Measurements from ENCODE around the gene SLITRK4. TPM values are rescaled to one million over a fixed set of nuclear protein-coding genes. Genes with fewer than 3 reads are reported as not detected.

SLITRK4 gene
- total RNA-seq, 3 donors from 2014 or later, result 2.0 to 76.3 (median 2.5) TPM

GRCh38 chrX:143661286-143661685, 25.4 kb upstream of the SLITRK4 start:
- no peaks in the 10 kb centered on the region for H3K9me3 ChIP-seq
- DNase-seq (ENCODE audit: low spot score in 2 of 2), result no peak
- H3K27ac ChIP-seq, result no peak overlapping the region
- intact Hi-C loops (cut with DNase I; ENCODE audit: low total_unique reads), result no loop called here
- H3K4me1 ChIP-seq, result no peaks in the 10 kb centered on the region
- H3K27me3 ChIP-seq, result no peaks in the 10 kb centered on the region
- no peaks in the 10 kb centered on the region for H3K36me3 ChIP-seq
- H3K4me3 ChIP-seq, result no peak overlapping the region
- TF ChIP-seq CTCF (IDR thresholded peaks at IDR 0.05), result no peak
- no peak for TF ChIP-seq POLR2AphosphoS5 (IDR thresholded peaks at IDR 0.05)
- no peak for TF ChIP-seq POLR2A (IDR thresholded peaks at IDR 0.05)

DNA sequence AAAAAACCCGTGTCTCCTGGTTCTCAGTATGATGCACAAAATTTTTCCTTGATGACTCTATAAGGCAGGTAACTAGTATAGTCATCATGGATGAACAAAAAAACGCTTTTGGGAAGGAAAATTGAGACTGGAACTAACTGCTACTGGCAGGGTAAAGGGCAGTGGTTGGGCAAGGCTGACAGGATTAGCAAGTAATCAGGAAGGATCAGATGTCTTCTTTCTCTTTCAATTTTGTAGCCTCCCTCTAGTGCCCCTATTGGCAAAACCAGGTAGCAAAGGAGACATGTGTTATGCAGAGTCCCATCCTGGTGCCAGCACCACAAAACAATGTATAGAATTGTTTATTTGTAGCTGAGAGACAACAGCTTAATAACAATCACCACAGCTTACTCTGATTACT, 12.8 kb upstream of the SLITRK4 start:
- no peaks in the 10 kb centered on the region for H3K4me1 ChIP-seq

DNA sequence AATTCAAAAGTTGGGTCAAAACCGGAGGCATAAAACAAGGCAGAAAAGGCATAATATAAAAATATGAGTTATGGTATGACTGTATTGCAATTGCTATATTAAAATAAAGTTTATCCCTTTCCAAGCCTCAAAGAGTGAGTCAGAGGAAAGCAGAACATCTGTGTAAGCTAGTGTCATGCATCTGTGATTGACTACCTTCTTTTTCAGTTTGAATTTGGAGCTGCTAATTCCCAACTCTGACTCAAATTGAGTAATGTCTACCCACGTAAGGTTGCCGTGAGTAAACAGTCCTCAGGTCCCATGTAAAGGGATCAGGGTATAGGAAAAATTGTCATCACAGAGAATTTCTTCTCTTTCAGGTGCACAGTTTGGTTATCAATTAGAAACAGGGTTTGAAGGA, 6.5 kb upstream of the SLITRK4 start:
- peaks cover 0 to 10% of the 10 kb centered on the region in 2 donors for H3K27me3 ChIP-seq
- no peak for DNase-seq (ENCODE audit: low spot score in 2 of 2)
- no peak for TF ChIP-seq CTCF (IDR thresholded peaks at IDR 0.05)
- no peak for TF ChIP-seq POLR2A (IDR thresholded peaks at IDR 0.05)
- TF ChIP-seq POLR2AphosphoS5 (IDR thresholded peaks at IDR 0.05), result no peak
- intact Hi-C loops (cut with DNase I; ENCODE audit: low total_unique reads), result no loop called here
- H3K36me3 ChIP-seq, result no peaks in the 10 kb centered on the region
- H3K9me3 ChIP-seq, result no peaks in the 10 kb centered on the region
- H3K27ac ChIP-seq, result no peak overlapping the region
- H3K4me3 ChIP-seq, result no peak overlapping the region
- no peaks in the 10 kb centered on the region for H3K4me1 ChIP-seq

More for the DNA sequence above, 12.8 kb upstream of the SLITRK4 start:
- DNase-seq (ENCODE audit: low spot score in 2 of 2), result no peak
- H3K4me3 ChIP-seq, result no peak overlapping the region
- no peaks in the 10 kb centered on the region for H3K9me3 ChIP-seq
- H3K27ac ChIP-seq, result no peak overlapping the region
- no peaks in the 10 kb centered on the region for H3K36me3 ChIP-seq
- no peak for TF ChIP-seq CTCF (IDR thresholded peaks at IDR 0.05)
- TF ChIP-seq POLR2AphosphoS5 (IDR thresholded peaks at IDR 0.05), result no peak
- no peak for TF ChIP-seq POLR2A (IDR thresholded peaks at IDR 0.05)
- intact Hi-C loops (cut with DNase I; ENCODE audit: low total_unique reads), result no loop called here
- no peaks in the 10 kb centered on the region for H3K27me3 ChIP-seq

GRCh38 chrX:143636831-143637230, 930 bp upstream of the SLITRK4 start:
- H3K27ac ChIP-seq, result no peak overlapping the region
- no peak overlapping the region for H3K4me3 ChIP-seq
- H3K27me3 ChIP-seq, result peaks cover 0 to 41% of the 10 kb centered on the region in 2 donors
- intact Hi-C loops (cut with DNase I; ENCODE audit: low total_unique reads), result no loop called here
- no peaks in the 10 kb centered on the region for H3K9me3 ChIP-seq
- no peaks in the 10 kb centered on the region for H3K36me3 ChIP-seq
- no peak for TF ChIP-seq POLR2AphosphoS5 (IDR thresholded peaks at IDR 0.05)
- no peak for TF ChIP-seq POLR2A (IDR thresholded peaks at IDR 0.05)
- TF ChIP-seq CTCF (IDR thresholded peaks at IDR 0.05), result no peak
- no peak for DNase-seq (ENCODE audit: low spot score in 2 of 2)
- H3K4me1 ChIP-seq, result no peaks in the 10 kb centered on the region

DNA sequence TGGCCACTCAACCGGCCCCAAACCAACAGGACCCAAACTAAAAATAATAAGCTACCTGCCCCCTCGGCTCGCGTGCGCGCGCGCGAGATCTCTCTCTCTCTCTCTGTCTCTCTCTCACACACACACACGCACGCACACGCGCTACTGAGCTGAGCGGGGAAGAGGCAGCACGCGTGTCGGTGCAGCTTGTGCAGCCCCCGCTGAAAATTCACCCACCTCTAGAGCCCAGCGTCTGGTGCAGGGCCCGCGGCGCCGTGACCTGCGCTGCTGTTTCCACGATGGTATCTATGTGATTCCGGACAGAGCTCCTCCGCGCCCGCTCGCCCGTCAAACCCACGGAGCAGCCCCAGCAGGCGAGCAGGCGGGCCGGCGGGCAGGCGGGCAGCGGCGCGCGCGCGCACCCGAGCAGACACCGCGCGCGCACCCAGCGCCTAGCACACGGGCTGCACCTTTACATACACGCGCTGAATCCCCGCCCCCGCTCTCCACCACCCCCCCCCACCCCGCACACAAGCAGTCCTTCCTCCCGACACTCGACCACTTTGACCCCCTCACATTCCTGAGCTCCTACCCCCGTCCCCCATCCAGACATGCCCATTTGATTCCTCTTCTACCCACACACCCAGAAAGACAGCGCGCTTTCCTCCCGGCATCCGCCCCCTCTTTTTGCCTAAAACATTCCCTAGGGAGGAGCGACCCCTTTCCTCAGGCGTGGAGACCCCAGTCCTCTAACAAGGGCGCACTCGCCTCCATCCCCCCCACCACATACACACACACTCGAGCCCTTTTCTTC, 1.0 kb downstream of the SLITRK4 start:
- Histone ChIP-seq H3K4me3 (peak overlapping the region; percentile 48 to 63 (median 51)), H3K4me1 (no peaks in the 10 kb centered on the region), H3K9me3 (no peaks in the 10 kb centered on the region), H3K27ac (no peak overlapping the region), H3K27me3 (peaks cover 0 to 55% of the 10 kb centered on the region in 2 donors), H3K36me3 (no peaks in the 10 kb centered on the region)
- DNase-seq (ENCODE audit: low spot score in 2 of 2), result no peak
- intact Hi-C loops (cut with DNase I; ENCODE audit: low total_unique reads), result no loop called here
- TF ChIP-seq POLR2AphosphoS5 (IDR thresholded peaks at IDR 0.05) (no peak), POLR2A (IDR thresholded peaks at IDR 0.05) (no peak), CTCF (IDR thresholded peaks at IDR 0.05) (no peak)

Data from breast epithelium (tissue), 4 donors.